NT2/D1 (cell line): ENCODE data around the gene WNT9B.

ENCODE experiments used
- SUZ12 ChIP-seq: IDR thresholded peaks from 2 replicates; pipeline ENCODE4 v1.6.1; 2011; ENCODE audit not compliant: insufficient read length, insufficient read depth; ENCODE audit errors: extremely low read depth
- YY1 ChIP-seq: IDR thresholded peaks from 2 replicates; pipeline ENCODE4 v1.6.1; 2011; ENCODE audit not compliant: insufficient read length, insufficient read depth

- TF ChIP-seq YY1 (no peak), SUZ12 (no peak)
Measured at GRCh38 chr17:46814446-46814845, 36.9 kb upstream of the WNT9B start.
